ENCODE results near the gene RBM19.

The RBM19 gene

GRCh38 chr12:113827539-113828114, 138.5 kb downstream of the RBM19 start:
- TF ChIP-seq TAF1 (IDR thresholded peaks at IDR 0.05; ENCODE audit: borderline replicate concordance, insufficient read depth, low read length) (no peak), SIN3A (IDR thresholded peaks at IDR 0.05; ENCODE audit: borderline replicate concordance, insufficient read depth, low read length) (no peak), REST (IDR thresholded peaks at IDR 0.05; ENCODE audit: insufficient read depth in 1 of 2, low read depth in 2 of 2, low read length in 2 of 2) (no peak), POLR2AphosphoS5 (IDR thresholded peaks at IDR 0.05; ENCODE audit: low read depth, low read length) (no peak), FOXP2 (optimal IDR thresholded peaks at IDR 0.05; ENCODE audit: borderline replicate concordance, extremely low read depth, extremely low read length, insufficient read depth) (no peak)

GRCh38 chr12:113826805-113827538, 139.2 kb downstream of the RBM19 start:
- TF ChIP-seq SIN3A (IDR thresholded peaks at IDR 0.05; ENCODE audit: borderline replicate concordance, insufficient read depth, low read length) (no peak), POLR2AphosphoS5 (IDR thresholded peaks at IDR 0.05; ENCODE audit: low read depth, low read length) (no peak), TAF1 (IDR thresholded peaks at IDR 0.05; ENCODE audit: borderline replicate concordance, insufficient read depth, low read length) (no peak)

- TF ChIP-seq TAF1 (IDR thresholded peaks at IDR 0.05; ENCODE audit: borderline replicate concordance, insufficient read depth, low read length) (no peak), FOXP2 (optimal IDR thresholded peaks at IDR 0.05; ENCODE audit: borderline replicate concordance, extremely low read depth, extremely low read length, insufficient read depth) (no peak), REST (IDR thresholded peaks at IDR 0.05; ENCODE audit: insufficient read depth in 1 of 2, low read depth in 2 of 2, low read length in 2 of 2) (no peak), SIN3A (IDR thresholded peaks at IDR 0.05; ENCODE audit: borderline replicate concordance, insufficient read depth, low read length) (no peak), POLR2AphosphoS5 (IDR thresholded peaks at IDR 0.05; ENCODE audit: low read depth, low read length) (no peak)
Observed at GRCh38 chr12:113825705-113826104, 140.4 kb downstream of the RBM19 start.

GRCh38 chr12:113823816-113824215, 142.3 kb downstream of the RBM19 start:
- no peak for TF ChIP-seq REST (IDR thresholded peaks at IDR 0.05; ENCODE audit: insufficient read depth in 1 of 2, low read depth in 2 of 2, low read length in 2 of 2)
- TF ChIP-seq FOXP2 (optimal IDR thresholded peaks at IDR 0.05; ENCODE audit: borderline replicate concordance, extremely low read depth, extremely low read length, insufficient read depth): no peak
- TF ChIP-seq POLR2AphosphoS5 (IDR thresholded peaks at IDR 0.05; ENCODE audit: low read depth, low read length): no peak
- no peak for TF ChIP-seq TAF1 (IDR thresholded peaks at IDR 0.05; ENCODE audit: borderline replicate concordance, insufficient read depth, low read length)
- no peak for TF ChIP-seq SIN3A (IDR thresholded peaks at IDR 0.05; ENCODE audit: borderline replicate concordance, insufficient read depth, low read length)

- TF ChIP-seq POLR2AphosphoS5 (IDR thresholded peaks at IDR 0.05; ENCODE audit: low read depth, low read length) (no peak), SIN3A (IDR thresholded peaks at IDR 0.05; ENCODE audit: borderline replicate concordance, insufficient read depth, low read length) (no peak)
Observed at GRCh38 chr12:113823016-113823415, 143.1 kb downstream of the RBM19 start.

GRCh38 chr12:113820842-113821241, 145.3 kb downstream of the RBM19 start:
- TF ChIP-seq FOXP2 (optimal IDR thresholded peaks at IDR 0.05; ENCODE audit: borderline replicate concordance, extremely low read depth, extremely low read length, insufficient read depth): no peak
- TF ChIP-seq POLR2AphosphoS5 (IDR thresholded peaks at IDR 0.05; ENCODE audit: low read depth, low read length): no peak
- no peak for TF ChIP-seq TAF1 (IDR thresholded peaks at IDR 0.05; ENCODE audit: borderline replicate concordance, insufficient read depth, low read length)

Data from PFSK-1 (cell line).